Measurements from ENCODE around the gene TFDP1.

The TFDP1 gene

GRCh38 chr13:113652404-113653263 lies 68.1 kb downstream of the TFDP1 start:
- DNase-seq, result no peak

DNA sequence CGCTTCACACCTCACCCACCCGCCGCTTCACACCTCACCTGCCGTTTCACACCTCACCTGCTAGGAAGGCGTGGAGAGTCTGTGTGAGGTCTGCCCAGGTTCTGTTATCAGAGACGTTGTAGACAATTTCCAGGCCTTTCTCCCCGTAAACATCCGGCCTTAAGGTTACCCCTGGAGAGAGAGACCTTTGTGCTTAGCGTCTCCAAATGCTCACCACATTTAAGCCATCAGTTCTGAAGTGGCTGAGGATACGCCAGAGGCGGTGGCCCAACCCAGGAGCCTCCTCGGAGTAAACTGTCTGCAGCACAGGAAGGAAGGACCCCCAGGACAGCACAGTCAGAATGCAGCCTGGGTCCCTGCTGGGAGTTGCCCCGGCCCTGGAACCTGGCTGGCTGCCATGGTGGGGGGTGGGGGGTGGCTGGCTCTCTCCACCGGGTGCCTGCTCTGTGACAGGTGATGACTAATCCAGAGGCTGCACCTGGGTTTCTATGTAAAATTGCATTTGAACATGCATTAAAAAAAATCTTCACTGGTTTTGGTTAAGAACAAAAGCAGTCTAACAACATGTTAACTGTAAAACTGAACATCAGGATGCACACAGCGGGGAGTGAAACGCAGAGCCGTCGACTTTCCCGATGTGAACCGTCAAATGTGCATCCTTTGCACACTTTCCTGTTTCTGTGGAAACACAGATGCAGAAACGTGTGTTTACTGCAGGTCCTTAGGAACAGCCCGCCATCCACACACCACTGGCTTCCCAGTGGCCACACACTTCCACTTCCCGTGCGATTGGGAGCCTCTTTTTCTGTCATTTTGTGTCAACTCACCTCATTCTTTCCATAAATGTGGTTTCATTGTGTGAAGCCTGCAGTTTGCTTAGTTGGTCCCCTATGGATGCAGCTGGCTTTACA lies 69.0 kb downstream of the TFDP1 start:
- no peak for DNase-seq

- DNase-seq, result no peak
These were observed 69.6 kb downstream of the TFDP1 start for GRCh38 chr13:113654175-113654560.

DNA sequence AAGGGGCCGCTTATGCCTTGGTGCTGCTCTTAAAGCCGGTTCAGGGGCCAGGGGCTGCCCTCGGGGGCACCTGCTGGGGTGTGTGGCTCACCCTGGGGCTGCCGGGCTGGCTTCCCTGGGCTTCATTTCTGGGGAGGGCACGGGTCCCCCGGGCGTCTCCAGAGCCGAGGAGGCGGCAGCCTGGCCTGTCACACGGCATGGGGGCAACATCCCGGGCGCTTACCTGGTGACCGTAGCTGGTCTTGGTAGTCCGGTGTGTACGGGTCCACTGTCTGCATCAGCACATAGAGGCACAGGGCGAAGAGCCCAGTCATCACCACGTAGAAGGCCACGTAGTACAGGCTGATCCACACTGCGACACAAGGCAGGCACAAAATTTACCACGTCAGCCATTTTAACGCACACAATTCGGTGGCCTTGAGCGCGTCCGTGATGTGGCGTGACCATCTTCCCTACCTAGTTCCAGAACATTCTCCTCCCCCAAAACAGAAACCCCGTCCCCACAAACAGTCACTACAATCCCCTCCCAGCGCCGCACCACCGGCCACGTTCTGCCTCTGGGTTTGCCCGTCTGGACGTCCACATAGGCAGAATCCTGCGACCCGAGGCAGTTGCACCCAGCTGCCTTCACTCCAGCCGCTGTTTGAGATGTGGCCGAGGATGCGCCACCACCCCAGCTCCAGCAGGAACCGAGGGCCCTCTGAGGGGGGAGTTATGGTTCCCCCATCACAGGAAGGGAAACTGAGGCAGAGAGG lies 70.2 kb downstream of the TFDP1 start:
- no peak for DNase-seq

DNA sequence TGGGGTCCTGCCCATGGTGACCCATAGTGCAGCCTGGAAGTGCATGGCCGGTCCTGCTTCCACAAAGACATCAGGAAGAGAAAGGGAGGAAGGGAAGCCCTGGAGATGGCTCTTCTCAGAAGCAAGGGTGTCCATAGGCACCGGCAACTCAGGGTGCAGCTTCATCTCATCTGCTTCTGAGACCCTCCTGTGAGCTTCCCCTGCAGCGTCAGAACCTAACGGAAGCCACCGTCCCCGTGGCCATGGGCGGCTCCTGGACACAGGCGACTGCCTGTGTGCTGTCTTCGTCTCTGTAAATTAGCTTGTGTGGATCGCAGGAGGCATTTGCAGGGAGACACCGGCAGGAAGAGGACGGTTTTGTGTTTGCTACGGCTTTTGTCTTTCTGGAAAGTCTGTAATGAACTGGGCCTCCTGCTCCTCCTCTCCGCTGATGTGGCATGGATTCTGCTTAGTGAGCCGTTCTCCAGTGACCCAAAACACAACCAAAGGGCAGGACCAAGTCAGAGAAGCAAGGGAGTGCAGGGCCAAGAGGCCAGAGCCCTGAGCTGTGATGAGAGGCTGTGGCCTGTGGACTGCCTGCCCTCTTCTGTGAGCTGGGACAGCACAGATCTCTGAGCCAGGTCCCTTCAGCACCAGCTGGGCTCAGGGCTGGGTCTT lies 70.9 kb downstream of the TFDP1 start:
- no peak for DNase-seq

DNA sequence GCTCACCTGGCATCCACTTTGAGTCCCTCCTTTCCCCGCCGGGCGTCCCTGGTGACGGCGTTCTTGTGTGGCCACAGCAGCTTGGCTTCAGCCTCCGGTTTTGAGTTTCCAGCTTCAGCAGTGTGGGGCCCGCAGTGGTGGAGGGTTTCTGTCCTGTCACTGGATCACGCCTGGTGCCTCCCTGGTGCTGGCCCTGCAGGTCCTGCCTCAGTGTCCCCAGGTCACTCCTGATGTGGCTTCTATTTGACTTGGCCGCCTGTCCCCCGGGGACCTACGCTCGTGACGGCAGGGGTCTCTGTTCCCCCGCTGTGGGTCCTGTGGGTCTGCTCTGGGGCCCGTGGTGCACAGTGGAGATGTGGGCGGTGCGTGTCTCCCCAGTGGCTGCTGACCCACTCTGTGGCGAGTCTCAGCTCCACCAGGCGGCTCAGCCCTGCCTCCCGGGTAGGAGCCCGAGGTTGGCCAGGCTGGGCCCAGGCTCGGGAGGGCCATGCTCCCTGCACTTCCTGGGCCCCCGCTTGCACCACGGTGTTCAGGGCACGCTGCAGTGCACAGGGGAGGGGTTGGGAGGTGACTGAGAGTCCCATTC lies 71.5 kb downstream of the TFDP1 start:
- no peak for DNase-seq

- DNase-seq, result no peak
These were observed 72.5 kb downstream of the TFDP1 start for GRCh38 chr13:113656831-113657671.

DNA sequence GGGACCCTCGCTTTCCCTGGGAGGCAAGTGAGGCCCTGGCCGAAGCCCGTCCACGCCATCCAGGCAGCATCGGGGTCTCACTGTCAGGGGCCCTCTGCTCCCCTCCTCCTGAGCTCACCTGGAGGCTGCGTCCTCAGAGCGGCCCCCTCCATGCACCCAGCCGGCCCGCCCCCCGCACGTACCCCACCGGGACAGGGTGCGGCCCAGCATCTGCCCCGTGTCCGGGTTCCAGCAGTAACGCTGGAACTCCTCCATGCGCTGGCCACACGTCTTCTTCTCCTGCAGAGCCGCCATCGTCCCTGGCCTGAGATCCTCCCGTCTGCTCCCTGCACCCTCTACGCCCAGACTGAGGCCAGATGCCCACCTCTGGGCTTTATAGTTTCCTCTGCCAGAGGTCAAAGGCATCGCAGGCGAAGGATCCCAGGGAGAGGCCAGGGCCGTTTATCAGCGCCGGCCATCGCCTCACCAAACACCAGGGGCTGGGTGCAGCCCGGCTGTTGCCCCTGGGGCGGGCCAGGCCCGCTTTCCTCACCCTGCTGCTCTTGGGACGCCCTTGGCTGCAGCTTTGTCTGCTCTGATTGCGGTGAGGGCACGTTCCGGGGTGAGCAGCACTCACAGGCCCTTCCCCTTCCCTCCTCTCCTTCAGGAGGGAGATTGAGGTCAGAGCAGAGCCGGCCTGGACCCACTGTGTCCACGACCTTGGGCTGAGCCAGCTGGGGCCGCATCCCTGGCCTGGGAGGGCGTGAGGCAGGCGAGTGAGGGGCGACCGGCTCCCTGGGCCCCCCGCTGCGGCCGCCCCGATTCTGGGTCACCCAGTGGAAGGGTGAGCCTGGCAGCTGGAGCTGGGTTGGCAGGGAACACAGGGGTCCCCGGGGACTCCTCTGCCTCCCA lies 73.5 kb downstream of the TFDP1 start, which contains the start of gene ATP4B:
Gene ATP4B (minus strand): TSS at position 348 of the 891 bp plus-strand sequence. CDS start 54 bp downstream, at position 294.
- DNase-seq, result no peak

DNA sequence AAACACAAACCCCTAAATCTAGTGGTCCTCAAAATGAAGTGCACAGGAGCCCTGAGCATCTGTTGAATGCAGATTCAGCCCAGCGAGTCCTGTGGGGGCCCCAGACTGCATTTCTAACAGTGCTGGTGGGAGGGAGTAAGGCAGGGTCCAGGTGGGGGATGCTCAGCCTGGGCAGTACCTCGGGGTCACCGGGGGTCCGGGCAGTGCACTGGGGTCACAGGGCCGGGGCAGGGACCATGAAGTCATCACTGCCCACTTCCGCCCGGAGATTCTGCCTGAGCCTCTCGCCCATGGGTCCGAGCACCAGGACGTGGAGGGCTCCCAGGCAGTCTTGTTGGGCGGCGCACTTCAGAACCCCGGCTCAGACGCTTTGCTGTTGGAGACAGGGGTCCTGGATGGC lies 74.3 kb downstream of the TFDP1 start:
- no peak for DNase-seq

GRCh38 chr13:113659337-113659736 lies 74.8 kb downstream of the TFDP1 start:
- DNase-seq, result no peak

DNA sequence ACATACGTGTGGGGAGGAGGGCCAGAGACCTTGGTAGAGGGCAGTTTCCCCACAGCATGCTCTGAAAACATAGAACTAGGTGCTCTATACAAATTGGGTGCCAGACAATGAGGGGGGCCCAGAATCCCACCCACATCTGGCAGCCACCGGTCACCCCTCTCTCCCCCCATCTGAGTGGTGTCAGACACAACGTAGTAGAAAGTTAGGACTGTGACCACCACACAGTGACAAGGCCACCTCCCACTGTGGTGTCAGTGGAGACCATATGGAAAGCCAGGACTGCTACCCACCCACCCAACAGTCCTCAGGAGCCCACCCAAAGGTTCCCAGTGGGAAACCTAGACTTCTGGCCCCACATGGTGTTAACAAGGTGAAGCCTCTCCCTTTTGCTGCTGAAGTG lies 75.5 kb downstream of the TFDP1 start:
- no peak for DNase-seq

GRCh38 chr13:113661509-113661908 lies 77.0 kb downstream of the TFDP1 start:
- no peak for DNase-seq

- DNase-seq, result no peak
These were observed 79.4 kb downstream of the TFDP1 start for GRCh38 chr13:113663934-113664333.

DNA sequence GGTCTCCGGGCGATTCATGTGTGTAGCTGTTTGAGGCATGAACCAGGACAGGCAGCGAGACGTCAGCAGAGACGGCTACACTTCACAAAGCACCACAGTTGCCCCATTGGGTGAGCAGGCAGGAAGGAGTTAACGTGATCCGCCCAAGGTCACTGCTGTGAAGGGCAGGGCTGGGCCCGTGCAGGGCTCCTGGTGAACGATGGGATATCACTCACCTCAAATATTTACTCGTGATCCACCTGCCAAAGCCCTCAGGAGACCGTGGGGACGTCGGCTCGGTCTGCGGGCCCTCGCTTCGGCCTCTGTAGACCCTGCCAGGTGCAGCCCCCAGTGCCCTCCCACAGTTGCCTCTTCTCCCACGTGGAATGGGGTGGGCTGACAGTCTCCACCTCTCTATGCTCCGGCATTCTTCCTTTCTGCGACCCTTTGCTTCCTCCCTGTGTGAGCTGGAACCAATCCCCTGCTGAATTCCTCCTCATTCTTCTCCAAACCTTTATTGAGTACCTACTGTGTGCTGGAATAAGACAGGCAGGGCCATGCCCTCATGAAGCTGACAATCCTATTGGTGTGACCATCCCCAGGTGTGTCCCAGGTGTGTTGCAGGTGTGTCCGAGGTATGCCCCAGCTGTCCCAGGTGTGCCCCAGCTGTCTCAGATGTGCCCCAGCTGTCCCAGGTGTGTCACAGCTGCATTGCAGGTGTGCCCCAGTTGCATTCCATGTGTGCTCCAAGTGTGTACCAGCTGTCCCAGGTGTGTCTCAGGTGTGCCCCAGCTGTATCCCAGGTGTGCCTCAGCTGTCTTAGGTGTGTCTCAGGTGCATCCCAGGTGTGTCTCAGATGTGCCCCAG lies 80.4 kb downstream of the TFDP1 start:
- no peak for DNase-seq

DNA sequence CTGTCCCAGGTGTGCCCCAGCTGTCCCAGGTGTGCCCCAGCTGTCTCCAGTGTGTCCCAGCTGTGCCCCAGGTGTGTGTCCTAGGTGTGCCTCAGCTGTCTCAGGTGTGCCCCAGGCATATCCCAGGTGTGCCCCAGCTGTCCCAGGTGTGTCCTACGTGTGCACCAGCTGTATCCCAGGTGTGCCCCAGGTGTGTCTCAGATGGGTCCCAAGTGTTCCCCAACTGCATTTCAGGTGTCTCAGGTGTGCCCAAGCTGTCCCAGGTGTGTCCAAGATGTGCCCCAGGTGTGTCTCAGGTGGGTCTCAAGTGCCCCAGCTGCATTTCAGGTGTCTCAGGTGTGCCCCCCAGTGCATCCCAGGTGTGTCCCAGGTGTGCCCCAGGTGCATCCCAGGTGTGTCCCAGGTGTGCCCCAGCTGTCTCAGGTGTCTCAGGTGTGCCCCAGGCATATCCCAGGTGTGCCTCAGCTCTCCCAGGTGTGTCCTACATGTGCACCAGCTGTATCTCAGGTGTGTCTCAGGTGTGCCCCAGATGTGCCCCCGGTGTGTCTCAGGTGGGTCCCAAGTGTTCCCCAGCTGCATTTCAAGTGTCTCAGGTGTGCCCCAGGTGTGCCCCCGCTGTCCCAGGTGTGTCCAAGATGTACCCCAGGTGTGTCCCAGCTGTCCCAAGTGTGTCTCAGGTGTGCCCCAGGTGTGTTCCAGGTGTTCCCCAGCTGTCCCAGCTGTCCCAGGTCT lies 81.2 kb downstream of the TFDP1 start:
- no peak for DNase-seq

DNA sequence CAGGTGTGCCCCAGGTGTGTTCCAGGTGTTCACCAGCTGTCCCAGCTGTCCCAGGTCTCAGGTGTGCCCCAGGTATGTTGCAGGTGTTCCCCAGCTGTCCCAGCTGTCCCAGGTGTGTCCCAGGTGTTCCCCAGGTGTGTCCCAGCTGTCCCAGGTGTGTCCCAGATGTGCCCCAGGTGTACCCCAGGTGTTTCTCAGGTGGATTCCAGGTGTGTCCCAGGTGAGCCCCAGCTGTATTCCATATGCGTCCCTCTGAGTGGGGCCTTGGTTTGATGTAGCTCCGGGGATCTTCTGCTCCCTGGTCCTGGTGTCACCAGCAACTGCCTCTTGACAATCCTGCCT lies 81.7 kb downstream of the TFDP1 start:
- no peak for DNase-seq

- no peak for DNase-seq
These were observed 82.6 kb downstream of the TFDP1 start, which contains the start of gene GRK1 for GRCh38 chr13:113666951-113667701. Gene GRK1 (plus strand): TSS chr13:113667219. CDS start chr13:113667387, 168 bp downstream.

Data from activated CD4-positive, alpha-beta T cell treated with anti-CD3 and anti-CD28 coated beads, Interleukin-2, Interleukin-6, amounts not matched to agents 100 ng/mL and 50 ng/mL, durations not matched to agents 16 hours and 8 hours (primary cell).